HEK293 (cell line): ENCODE results near the gene CHMP4B.

ENCODE experiments used
- CTCF ChIA-PET: fragments of 350-600 bp; formaldehyde crosslinking; extraction: SDS; loops from one replicate; lab custom pipeline; 2021; ENCODE audit warnings: antibody characterized with exemption; lab: Yijun Ruan, JAX
- POLR2A ChIA-PET: fragments of 300-600 bp; formaldehyde crosslinking; extraction: SDS; loops from one replicate; lab custom pipeline; 2020; ENCODE audit warnings: antibody characterized with exemption, inconsistent platforms; lab: Yijun Ruan, JAX
- H3K27ac ChIP-seq: fragments of 200-500 bp; sonication (Bioruptor generic); 2 replicates; pipeline ENCODE4 v1.5.1; 2014; ENCODE audit warnings: low read depth, low read length, control low read depth, inconsistent platforms; ENCODE audit errors: extremely low read depth
- H3K36me3 ChIP-seq, 2 experiments: fragments of 200-500 bp in 1 of 2; sonication (Bioruptor generic) in 1 of 2; 1 replicate in 1 of 2; 2 replicates in 1 of 2; pipeline ENCODE4 v1.5.1; 2014 to 2017; ENCODE audit warnings: inconsistent platforms in 2 of 2, low read length in 2 of 2; ENCODE audit not compliant: control insufficient read depth in 2 of 2, insufficient read depth in 1 of 2
- H3K4me1 ChIP-seq: fragments of 200-500 bp; sonication (Bioruptor generic); 2 replicates; pipeline ENCODE4 v1.5.1; 2014; ENCODE audit warnings: mild to moderate bottlenecking, low read length, inconsistent platforms; ENCODE audit not compliant: control insufficient read depth, insufficient read depth
- H3K4me3 ChIP-seq: 2 replicates; pipeline ENCODE4 v1.5.1; 2011; ENCODE audit warnings: low read depth, mild to moderate bottlenecking, control low read depth, low read length, moderate library complexity
- H3K9me3 ChIP-seq: fragments of 200-500 bp; sonication (Bioruptor generic); 2 replicates; pipeline ENCODE4 v1.5.1; 2014; ENCODE audit warnings: low read depth, low read length, inconsistent platforms; ENCODE audit not compliant: control insufficient read depth, insufficient read depth
- INSM2 ChIP-seq: fragments of 450-650 bp; formaldehyde crosslinking; IDR thresholded peaks from 2 replicates; pipeline ENCODE4 v1.5.1; 2016; ENCODE audit warnings: missing biosample characterization, missing genetic modification characterization
- KLF7 ChIP-seq: fragments of 450-650 bp; formaldehyde crosslinking; IDR thresholded peaks from 2 replicates; pipeline ENCODE4 v1.5.1; 2016; ENCODE audit warnings: missing biosample characterization, missing genetic modification characterization, borderline replicate concordance
- MEIS1 ChIP-seq: sonication (generic); formaldehyde crosslinking; IDR thresholded peaks from 2 replicates; pipeline ENCODE4 v1.8.1; 2022; ENCODE audit warnings: missing genetic modification reagents, mild to moderate bottlenecking, borderline replicate concordance
- REPIN1 ChIP-seq: fragments of 450-650 bp; formaldehyde crosslinking; IDR thresholded peaks from 2 replicates; pipeline ENCODE4 v1.5.1; 2017; ENCODE audit warnings: missing biosample characterization, missing genetic modification characterization, low read depth
- SP2 ChIP-seq: fragments of 450-650 bp; formaldehyde crosslinking; IDR thresholded peaks from 2 replicates; pipeline ENCODE4 v1.5.1; 2016; ENCODE audit warnings: missing biosample characterization, missing genetic modification characterization
- TRIM28 ChIP-seq: IDR thresholded peaks from 2 replicates; pipeline ENCODE4 v1.6.1; 2011; ENCODE audit warnings: low read length, control low read depth, borderline replicate concordance
- WT1 ChIP-seq: fragments of 450-650 bp; formaldehyde crosslinking; IDR thresholded peaks from 2 replicates; pipeline ENCODE4 v1.5.1; 2016; ENCODE audit warnings: missing biosample characterization, missing genetic modification characterization
- ZNF221 ChIP-seq: fragments of 450-650 bp; formaldehyde crosslinking; IDR thresholded peaks from 2 replicates; pipeline ENCODE4 v1.5.1; 2017; ENCODE audit warnings: missing biosample characterization, missing genetic modification characterization, borderline replicate concordance
- ZNF24 ChIP-seq: fragments of 450-650 bp; formaldehyde crosslinking; IDR thresholded peaks from 2 replicates; pipeline ENCODE4 v1.5.1; 2016; ENCODE audit warnings: missing biosample characterization, missing genetic modification characterization
- ZNF280D ChIP-seq: fragments of 450-650 bp; formaldehyde crosslinking; IDR thresholded peaks from 2 replicates; pipeline ENCODE4 v1.5.1; 2016; ENCODE audit warnings: missing biosample characterization, missing genetic modification characterization
- ZNF324 ChIP-seq: fragments of 450-650 bp; formaldehyde crosslinking; IDR thresholded peaks from 2 replicates; pipeline ENCODE4 v1.5.1; 2016; ENCODE audit warnings: missing biosample characterization, missing genetic modification characterization
- ZNF366 ChIP-seq: fragments of 450-650 bp; formaldehyde crosslinking; conservative IDR thresholded peaks from 2 replicates; pipeline ENCODE4 v1.5.1; 2016; ENCODE audit warnings: missing biosample characterization, missing genetic modification characterization
- ZNF416 ChIP-seq: fragments of 450-650 bp; formaldehyde crosslinking; IDR thresholded peaks from 2 replicates; pipeline ENCODE4 v1.5.1; 2016; ENCODE audit warnings: missing biosample characterization, missing genetic modification characterization
- ZNF423 ChIP-seq: fragments of 450-650 bp; formaldehyde crosslinking; IDR thresholded peaks from 2 replicates; pipeline ENCODE4 v1.5.1; 2016; ENCODE audit warnings: missing biosample characterization, missing genetic modification characterization
- ZNF510 ChIP-seq: fragments of 450-650 bp; formaldehyde crosslinking; IDR thresholded peaks from 2 replicates; pipeline ENCODE4 v1.5.1; 2018; ENCODE audit warnings: mild to moderate bottlenecking, missing genetic modification characterization, missing biosample characterization; ENCODE audit not compliant: insufficient replicate concordance
- ZNF704 ChIP-seq: fragments of 450-650 bp; formaldehyde crosslinking; IDR thresholded peaks from 2 replicates; pipeline ENCODE4 v1.5.1; 2016; ENCODE audit warnings: missing biosample characterization, missing genetic modification characterization
- ZSCAN18 ChIP-seq: fragments of 450-650 bp; formaldehyde crosslinking; IDR thresholded peaks from 2 replicates; pipeline ENCODE4 v1.5.1; 2016; ENCODE audit warnings: missing biosample characterization, missing genetic modification characterization
- TF ChIP-seq, protein P1 (sequence below): fragments of 450-650 bp; formaldehyde crosslinking; IDR thresholded peaks from 2 replicates; pipeline ENCODE4 v1.5.1; 2016; ENCODE audit warnings: missing biosample characterization, missing genetic modification characterization, borderline replicate concordance
- TF ChIP-seq, protein P2 (sequence below): fragments of 450-650 bp; formaldehyde crosslinking; IDR thresholded peaks from 2 replicates; pipeline ENCODE4 v1.5.1; 2017; ENCODE audit warnings: missing biosample characterization, missing genetic modification characterization
- TF ChIP-seq, protein P3 (sequence below): fragments of 450-650 bp; IDR thresholded peaks from 2 replicates; pipeline ENCODE4 v1.5.1; 2018; ENCODE audit warnings: missing biosample characterization, mild to moderate bottlenecking, missing genetic modification characterization

Gene CHMP4B

DNA sequence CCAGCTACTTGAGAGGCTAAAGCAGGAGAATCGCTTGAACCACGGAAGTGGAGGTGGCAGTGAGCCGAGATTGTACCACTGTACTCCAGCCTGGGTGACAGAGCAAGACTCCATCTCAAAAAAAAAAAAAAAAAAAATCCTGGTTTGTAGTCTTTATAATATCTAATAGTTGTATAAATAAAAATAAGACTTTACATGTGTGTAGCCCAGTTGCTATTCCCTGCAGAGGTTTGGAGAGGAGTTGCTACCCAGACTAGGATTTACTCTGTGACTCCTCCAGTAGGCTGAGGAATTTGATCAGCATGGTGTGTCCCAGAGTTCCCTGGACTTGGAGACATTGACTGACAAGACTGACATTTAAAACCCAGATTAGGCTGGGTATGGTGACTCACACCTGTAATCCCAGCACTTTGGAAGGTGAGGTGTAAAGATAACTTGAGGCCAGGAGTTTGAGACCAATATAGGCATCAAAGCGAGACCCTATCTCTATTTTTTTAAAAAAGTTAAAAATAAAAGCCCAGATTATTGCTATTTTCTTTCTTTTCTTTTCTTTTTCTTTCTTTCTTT, 10.2 kb downstream of the CHMP4B start (continued):
- TF ChIP-seq ZNF366 (0 out of 2 replicates have a peak, but pooled peaks have one; percentile 21), ZNF416 (tag by site-specific recombination) (no peak), SP2 (tag by site-specific recombination) (no peak), TRIM28 (no peak)
- TF ChIP-seq, protein P1, sequence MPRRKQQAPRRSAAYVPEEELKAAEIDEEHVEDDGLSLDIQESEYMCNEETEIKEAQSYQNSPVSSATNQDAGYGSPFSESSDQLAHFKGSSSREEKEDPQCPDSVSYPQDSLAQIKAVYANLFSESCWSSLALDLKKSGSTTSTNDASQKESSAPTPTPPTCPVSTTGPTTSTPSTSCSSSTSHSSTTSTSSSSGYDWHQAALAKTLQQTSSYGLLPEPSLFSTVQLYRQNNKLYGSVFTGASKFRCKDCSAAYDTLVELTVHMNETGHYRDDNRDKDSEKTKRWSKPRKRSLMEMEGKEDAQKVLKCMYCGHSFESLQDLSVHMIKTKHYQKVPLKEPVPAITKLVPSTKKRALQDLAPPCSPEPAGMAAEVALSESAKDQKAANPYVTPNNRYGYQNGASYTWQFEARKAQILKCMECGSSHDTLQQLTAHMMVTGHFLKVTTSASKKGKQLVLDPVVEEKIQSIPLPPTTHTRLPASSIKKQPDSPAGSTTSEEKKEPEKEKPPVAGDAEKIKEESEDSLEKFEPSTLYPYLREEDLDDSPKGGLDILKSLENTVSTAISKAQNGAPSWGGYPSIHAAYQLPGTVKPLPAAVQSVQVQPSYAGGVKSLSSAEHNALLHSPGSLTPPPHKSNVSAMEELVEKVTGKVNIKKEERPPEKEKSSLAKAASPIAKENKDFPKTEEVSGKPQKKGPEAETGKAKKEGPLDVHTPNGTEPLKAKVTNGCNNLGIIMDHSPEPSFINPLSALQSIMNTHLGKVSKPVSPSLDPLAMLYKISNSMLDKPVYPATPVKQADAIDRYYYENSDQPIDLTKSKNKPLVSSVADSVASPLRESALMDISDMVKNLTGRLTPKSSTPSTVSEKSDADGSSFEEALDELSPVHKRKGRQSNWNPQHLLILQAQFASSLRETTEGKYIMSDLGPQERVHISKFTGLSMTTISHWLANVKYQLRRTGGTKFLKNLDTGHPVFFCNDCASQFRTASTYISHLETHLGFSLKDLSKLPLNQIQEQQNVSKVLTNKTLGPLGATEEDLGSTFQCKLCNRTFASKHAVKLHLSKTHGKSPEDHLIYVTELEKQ: peak; percentile 31; the same call in 1 of the 2 replicates

GRCh38 chr20:33822423-33822822, 11.3 kb downstream of the CHMP4B start:
- Histone ChIP-seq H3K4me1 (peaks cover 4% of the 10 kb centered on the region; the same call in 1 of the 2 replicates), H3K27ac (no peak overlapping the region), H3K4me3 (no peak overlapping the region), H3K36me3 (no peaks in the 10 kb centered on the region), H3K9me3 (no peaks in the 10 kb centered on the region)
- POLR2A ChIA-PET: no interaction called here
- TF ChIP-seq WT1 (tag by site-specific recombination): no peak
- no peak for TF ChIP-seq KLF7 (tag by site-specific recombination)
- no peak for TF ChIP-seq ZNF704
- TF ChIP-seq, protein P2, sequence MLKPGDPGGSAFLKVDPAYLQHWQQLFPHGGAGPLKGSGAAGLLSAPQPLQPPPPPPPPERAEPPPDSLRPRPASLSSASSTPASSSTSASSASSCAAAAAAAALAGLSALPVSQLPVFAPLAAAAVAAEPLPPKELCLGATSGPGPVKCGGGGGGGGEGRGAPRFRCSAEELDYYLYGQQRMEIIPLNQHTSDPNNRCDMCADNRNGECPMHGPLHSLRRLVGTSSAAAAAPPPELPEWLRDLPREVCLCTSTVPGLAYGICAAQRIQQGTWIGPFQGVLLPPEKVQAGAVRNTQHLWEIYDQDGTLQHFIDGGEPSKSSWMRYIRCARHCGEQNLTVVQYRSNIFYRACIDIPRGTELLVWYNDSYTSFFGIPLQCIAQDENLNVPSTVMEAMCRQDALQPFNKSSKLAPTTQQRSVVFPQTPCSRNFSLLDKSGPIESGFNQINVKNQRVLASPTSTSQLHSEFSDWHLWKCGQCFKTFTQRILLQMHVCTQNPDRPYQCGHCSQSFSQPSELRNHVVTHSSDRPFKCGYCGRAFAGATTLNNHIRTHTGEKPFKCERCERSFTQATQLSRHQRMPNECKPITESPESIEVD: no peak
- no peak for TF ChIP-seq ZNF510 (tag by site-specific recombination)
- no peak for TF ChIP-seq ZNF280D (tag by site-specific recombination)
- no peak for TF ChIP-seq ZNF221 (tag by site-specific recombination)
- TF ChIP-seq, protein P3, sequence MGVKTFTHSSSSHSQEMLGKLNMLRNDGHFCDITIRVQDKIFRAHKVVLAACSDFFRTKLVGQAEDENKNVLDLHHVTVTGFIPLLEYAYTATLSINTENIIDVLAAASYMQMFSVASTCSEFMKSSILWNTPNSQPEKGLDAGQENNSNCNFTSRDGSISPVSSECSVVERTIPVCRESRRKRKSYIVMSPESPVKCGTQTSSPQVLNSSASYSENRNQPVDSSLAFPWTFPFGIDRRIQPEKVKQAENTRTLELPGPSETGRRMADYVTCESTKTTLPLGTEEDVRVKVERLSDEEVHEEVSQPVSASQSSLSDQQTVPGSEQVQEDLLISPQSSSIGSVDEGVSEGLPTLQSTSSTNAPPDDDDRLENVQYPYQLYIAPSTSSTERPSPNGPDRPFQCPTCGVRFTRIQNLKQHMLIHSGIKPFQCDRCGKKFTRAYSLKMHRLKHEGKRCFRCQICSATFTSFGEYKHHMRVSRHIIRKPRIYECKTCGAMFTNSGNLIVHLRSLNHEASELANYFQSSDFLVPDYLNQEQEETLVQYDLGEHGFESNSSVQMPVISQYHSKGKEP (tag by site-specific recombination): no peak
- TF ChIP-seq INSM2 (tag by site-specific recombination): no peak
- no peak for TF ChIP-seq ZNF324 (tag by site-specific recombination)
- no peak for TF ChIP-seq REPIN1 (tag by site-specific recombination)
- TF ChIP-seq ZNF423 (tag by site-specific recombination): no peak
- TF ChIP-seq ZNF24 (tag by site-specific recombination): no peak
- no peak for TF ChIP-seq MEIS1 (CRISPR knock-in tag)
- TF ChIP-seq ZSCAN18 (tag by site-specific recombination): no peak
- TF ChIP-seq, all 188 proteins: peak for 0
- CTCF ChIA-PET: interaction anchor here (0.7 kb wide), 1 partner anchor 308 kb away, joined by 4 read pairs; no protein-coding TSS in a partner anchor
